SK-N-SH treated with all-trans-retinoic acid at 6 μM for 48 hours (cell line): ENCODE data around the gene N4BP2.

Source experiments
- RARB ChIP-seq: fragments of 250-450 bp; sonication (Bioruptor Pico); IDR thresholded peaks from 2 replicates; pipeline ENCODE4 v1.8.0; 2021; ENCODE audit warnings: mild to moderate bottlenecking, moderate library complexity
- TF ChIP-seq, protein P1 (sequence below): fragments of 250-450 bp; sonication (Bioruptor Pico); IDR thresholded peaks from 2 replicates; pipeline ENCODE4 v1.8.0; 2020; ENCODE audit warnings: mild to moderate bottlenecking, moderate library complexity, borderline replicate concordance
- TF ChIP-seq, protein P2 (sequence below): fragments of 250-450 bp; sonication (Bioruptor Pico); IDR thresholded peaks from 2 replicates; pipeline ENCODE4 v1.5.1; 2020; ENCODE audit warnings: low read depth, mild to moderate bottlenecking, moderate library complexity

DNA sequence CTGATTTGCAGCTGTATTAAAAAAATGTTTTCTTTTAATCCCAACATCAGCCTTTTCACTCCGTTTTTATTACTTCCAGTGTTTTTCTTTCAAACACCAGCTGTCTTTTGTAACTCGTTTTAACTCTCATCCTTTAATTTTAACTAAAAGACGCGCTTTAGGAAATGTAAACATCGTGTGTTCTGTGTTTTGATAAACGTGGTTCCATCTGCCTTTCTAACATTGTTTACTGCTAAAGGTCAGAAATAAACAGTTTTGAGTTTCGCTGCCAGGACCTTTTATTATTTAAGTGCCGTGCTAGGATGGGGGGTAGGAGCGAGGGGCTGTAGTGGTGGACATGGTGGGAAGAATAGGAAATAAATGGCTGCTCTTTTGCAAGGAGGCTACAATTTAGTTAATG, 1.5 kb downstream of the N4BP2 start:
- TF ChIP-seq, protein P1, sequence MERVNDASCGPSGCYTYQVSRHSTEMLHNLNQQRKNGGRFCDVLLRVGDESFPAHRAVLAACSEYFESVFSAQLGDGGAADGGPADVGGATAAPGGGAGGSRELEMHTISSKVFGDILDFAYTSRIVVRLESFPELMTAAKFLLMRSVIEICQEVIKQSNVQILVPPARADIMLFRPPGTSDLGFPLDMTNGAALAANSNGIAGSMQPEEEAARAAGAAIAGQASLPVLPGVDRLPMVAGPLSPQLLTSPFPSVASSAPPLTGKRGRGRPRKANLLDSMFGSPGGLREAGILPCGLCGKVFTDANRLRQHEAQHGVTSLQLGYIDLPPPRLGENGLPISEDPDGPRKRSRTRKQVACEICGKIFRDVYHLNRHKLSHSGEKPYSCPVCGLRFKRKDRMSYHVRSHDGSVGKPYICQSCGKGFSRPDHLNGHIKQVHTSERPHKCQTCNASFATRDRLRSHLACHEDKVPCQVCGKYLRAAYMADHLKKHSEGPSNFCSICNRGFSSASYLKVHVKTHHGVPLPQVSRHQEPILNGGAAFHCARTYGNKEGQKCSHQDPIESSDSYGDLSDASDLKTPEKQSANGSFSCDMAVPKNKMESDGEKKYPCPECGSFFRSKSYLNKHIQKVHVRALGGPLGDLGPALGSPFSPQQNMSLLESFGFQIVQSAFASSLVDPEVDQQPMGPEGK (CRISPR knock-in tag): no peak
- TF ChIP-seq RARB (CRISPR knock-in tag): no peak
- TF ChIP-seq, protein P2, sequence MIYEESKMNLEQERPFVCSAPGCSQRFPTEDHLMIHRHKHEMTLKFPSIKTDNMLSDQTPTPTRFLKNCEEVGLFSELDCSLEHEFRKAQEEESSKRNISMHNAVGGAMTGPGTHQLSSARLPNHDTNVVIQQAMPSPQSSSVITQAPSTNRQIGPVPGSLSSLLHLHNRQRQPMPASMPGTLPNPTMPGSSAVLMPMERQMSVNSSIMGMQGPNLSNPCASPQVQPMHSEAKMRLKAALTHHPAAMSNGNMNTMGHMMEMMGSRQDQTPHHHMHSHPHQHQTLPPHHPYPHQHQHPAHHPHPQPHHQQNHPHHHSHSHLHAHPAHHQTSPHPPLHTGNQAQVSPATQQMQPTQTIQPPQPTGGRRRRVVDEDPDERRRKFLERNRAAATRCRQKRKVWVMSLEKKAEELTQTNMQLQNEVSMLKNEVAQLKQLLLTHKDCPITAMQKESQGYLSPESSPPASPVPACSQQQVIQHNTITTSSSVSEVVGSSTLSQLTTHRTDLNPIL: no peak
